GM23338 (cell line): ENCODE measurements around the gene SDHB. TPM values are rescaled to one million over a fixed set of nuclear protein-coding genes. Genes with fewer than 3 reads are reported as not detected.

ENCODE experiments used
- ATAC-seq: fragments of 200-7000 bp; cut with Tn5 transposase; 3 replicates; pipeline ENCODE4 v1.9.1; 2020
- DNase-seq: peaks from one replicate; pipeline ENCODE4 v3.0.0-alpha.2; 2015; ENCODE audit warnings: low spot score
- H2AFZ ChIP-seq: fragments of 200-600 bp; sonication (generic); 2 replicates; pipeline ENCODE4 v1.8.0; 2016; ENCODE audit warnings: antibody characterized with exemption, mild to moderate bottlenecking, moderate library complexity
- H3F3A ChIP-seq: fragments of 200-600 bp; sonication (generic); replicated peaks from 2 replicates; pipeline ENCODE4 v1.8.0; 2017; ENCODE audit warnings: antibody characterized with exemption, mixed run types, low read depth
- H3K27ac ChIP-seq: fragments of 200-600 bp; sonication (generic); 2 replicates; pipeline ENCODE4 v1.6.1; 2016; ENCODE audit warnings: low read depth
- H3K27me3 ChIP-seq: fragments of 200-600 bp; sonication (generic); 2 replicates; pipeline ENCODE4 v1.8.0; 2016; ENCODE audit warnings: mild to moderate bottlenecking, mixed run types, moderate library complexity; ENCODE audit not compliant: insufficient read depth
- H3K36me3 ChIP-seq: fragments of 200-600 bp; sonication (generic); 2 replicates; pipeline ENCODE4 v1.8.0; 2016; ENCODE audit warnings: mild to moderate bottlenecking; ENCODE audit not compliant: insufficient read depth
- H3K4me1 ChIP-seq: fragments of 200-600 bp; sonication (generic); 2 replicates; pipeline ENCODE4 v1.8.0; 2016; ENCODE audit warnings: mild to moderate bottlenecking, moderate library complexity; ENCODE audit not compliant: insufficient read depth
- H3K4me2 ChIP-seq: fragments of 200-600 bp; sonication (generic); 2 replicates; pipeline ENCODE4 v1.7.1; 2017; ENCODE audit warnings: mixed run types
- H3K4me3 ChIP-seq: fragments of 200-600 bp; sonication (generic); 2 replicates; pipeline ENCODE4 v1.6.1; 2016; ENCODE audit warnings: mixed run types
- H3K79me2 ChIP-seq: fragments of 200-600 bp; sonication (generic); replicated peaks from 2 replicates; pipeline ENCODE4 v1.8.0; 2017; ENCODE audit warnings: mild to moderate bottlenecking; ENCODE audit not compliant: insufficient read depth
- H3K9me2 ChIP-seq: fragments of 200-600 bp; sonication (generic); 2 replicates; pipeline ENCODE4 v1.8.0; 2017; ENCODE audit not compliant: insufficient read depth
- H4K20me1 ChIP-seq: fragments of 200-600 bp; sonication (generic); replicated peaks from 2 replicates; pipeline ENCODE4 v1.8.0; 2017; ENCODE audit warnings: mild to moderate bottlenecking; ENCODE audit not compliant: insufficient read depth
- H3K27ac Mint-ChIP-seq: 2 replicates; pipeline ENCODE4 v1.8.0; 2020; ENCODE audit warnings: inconsistent platforms, mild to moderate bottlenecking, moderate library complexity, mixed read lengths
- H3K27me3 Mint-ChIP-seq: 3 replicates; pipeline ENCODE4 v1.8.0; 2022; ENCODE audit warnings: low read depth, mild to moderate bottlenecking, moderate library complexity, mixed read lengths, inconsistent platforms; ENCODE audit not compliant: insufficient read depth, poor library complexity
- H3K36me3 Mint-ChIP-seq: 3 replicates; pipeline ENCODE4 v1.8.0; 2021; ENCODE audit warnings: low read depth, mild to moderate bottlenecking, inconsistent platforms, moderate library complexity, mixed read lengths
- H3K4me1 Mint-ChIP-seq: 3 replicates; pipeline ENCODE4 v1.8.0; 2020; ENCODE audit warnings: mild to moderate bottlenecking, inconsistent platforms, mixed read lengths
- H3K4me3 Mint-ChIP-seq: 3 replicates; pipeline ENCODE4 v1.8.0; 2021; ENCODE audit warnings: moderate library complexity, mild to moderate bottlenecking, inconsistent platforms, mixed read lengths
- H3K9me3 Mint-ChIP-seq: 3 replicates; pipeline ENCODE4 v1.8.0; 2020; ENCODE audit warnings: moderate library complexity, mild to moderate bottlenecking, inconsistent platforms, mixed read lengths
- CREB1 ChIP-seq: fragments of 250-450 bp; sonication (Bioruptor Pico); IDR thresholded peaks from 2 replicates; pipeline ENCODE4 v1.5.0; 2020; ENCODE audit warnings: low read depth, mild to moderate bottlenecking, moderate library complexity
- CTCF ChIP-seq, 2 experiments: fragments of 200-600 bp in 1 of 2; sonication (generic) in 1 of 2; conservative IDR thresholded peaks; 2 replicates each; pipeline versions ENCODE4 v1.5.1 to v1.6.1; 2016 to 2017; ENCODE audit warnings: antibody characterized with exemption in 2 of 2, low read depth in 2 of 2, mild to moderate bottlenecking in 2 of 2, moderate library complexity in 1 of 2
- ETS1 ChIP-seq: IDR thresholded peaks from 2 replicates; pipeline ENCODE4 v1.6.1; 2016; ENCODE audit warnings: antibody characterized with exemption
- EZH2 ChIP-seq: fragments of 200-600 bp; sonication (generic); IDR thresholded peaks from one replicate; pipeline ENCODE4 v1.8.0; 2017; ENCODE audit warnings: antibody characterized with exemption, mild to moderate bottlenecking, low read depth; ENCODE audit not compliant: unreplicated experiment
- EZH2phosphoT487 ChIP-seq: fragments of 200-600 bp; sonication (generic); IDR thresholded peaks from one replicate; pipeline ENCODE4 v1.8.1; 2018; ENCODE audit warnings: antibody characterized with exemption; ENCODE audit not compliant: unreplicated experiment
- JUNB ChIP-seq: IDR thresholded peaks from one replicate; pipeline ENCODE4 v1.6.1; 2016; ENCODE audit warnings: antibody characterized with exemption; ENCODE audit not compliant: unreplicated experiment
- NANOG ChIP-seq: IDR thresholded peaks from 2 replicates; pipeline ENCODE4 v1.6.1; 2016; ENCODE audit warnings: antibody characterized with exemption, borderline replicate concordance
- POLR2AphosphoS5 ChIP-seq: IDR thresholded peaks from 2 replicates; pipeline ENCODE4 v1.6.1; 2016; ENCODE audit warnings: antibody characterized with exemption, low read depth
- REST ChIP-seq: IDR thresholded peaks from one replicate; pipeline ENCODE4 v1.6.1; 2018; ENCODE audit warnings: antibody characterized with exemption; ENCODE audit not compliant: unreplicated experiment
- STAT1 ChIP-seq: IDR thresholded peaks from one replicate; pipeline ENCODE4 v1.6.1; 2016; ENCODE audit warnings: antibody characterized with exemption; ENCODE audit not compliant: unreplicated experiment
- ZNF114 ChIP-seq: fragments of 250-450 bp; sonication (Bioruptor Pico); IDR thresholded peaks from 2 replicates; pipeline ENCODE4 v1.5.0; 2020; ENCODE audit warnings: mild to moderate bottlenecking, moderate library complexity
- ZNF331 ChIP-seq: fragments of 250-450 bp; sonication (Bioruptor Pico); IDR thresholded peaks from 2 replicates; pipeline ENCODE4 v1.5.0; 2020; ENCODE audit warnings: low read depth, mild to moderate bottlenecking, moderate library complexity
- ZNF462 ChIP-seq: fragments of 250-450 bp; sonication (Bioruptor Pico); IDR thresholded peaks from 2 replicates; pipeline ENCODE4 v1.5.0; 2020; ENCODE audit warnings: mild to moderate bottlenecking, moderate library complexity
- polyA plus RNA-seq: library from polyadenylated mRNA; unstranded; fragments of >200 nt; fragmentation: Nextera tagmentation; extraction: Ambion mirVana; gene quantifications from 2 replicates; pipeline ENCODE4 v1.2.1, GENCODE V29; 2016
- total RNA-seq: library from RNA; depleted of rRNA; stranded (reverse); fragments of >200 nt; shearing (Covaris generic); gene quantifications from 2 replicates; pipeline ENCODE4 v1.2.3, GENCODE V29; 2014

The SDHB gene
- total and polyA plus RNA-seq, 2 experiments from 2014 or later: 72.8 to 112 TPM

GRCh38 chr1:16970132-16970910 lies 83.5 kb downstream of the SDHB start:
- H3K27ac ChIP-seq: no peak overlapping the region
- peaks cover 21% of the 10 kb centered on the region for H3K4me1 Mint-ChIP-seq
- TF ChIP-seq EZH2: no peak
- TF ChIP-seq POLR2AphosphoS5: no peak
- no peak for TF ChIP-seq ZNF331 (CRISPR knock-in tag)
- TF ChIP-seq ETS1: no peak
- no peak for TF ChIP-seq NANOG
- no peak for TF ChIP-seq EZH2phosphoT487
- no peak for TF ChIP-seq STAT1
- no peak for TF ChIP-seq CREB1 (CRISPR knock-in tag)
- TF ChIP-seq ZNF462 (CRISPR knock-in tag): no peak
- no peak for TF ChIP-seq CTCF (conservative IDR thresholded peaks at IDR 0.05; ENCODE audit: low read depth in 2 of 2)
- TF ChIP-seq REST: no peak
- TF ChIP-seq ZNF114 (CRISPR knock-in tag): no peak
- no peak for TF ChIP-seq JUNB
- no peaks in the 10 kb centered on the region for H3K27me3 ChIP-seq
- no peak overlapping the region for H3K27ac Mint-ChIP-seq
- DNase-seq (no peak), ATAC-seq (no peak)
- H3K4me3 Mint-ChIP-seq: no peak overlapping the region
- H3K27me3 Mint-ChIP-seq: peaks cover 11% of the 10 kb centered on the region
- peaks cover 53% of the 10 kb centered on the region for H3K36me3 Mint-ChIP-seq
- H2AFZ ChIP-seq: no peak overlapping the region
- no peaks in the 10 kb centered on the region for H3K79me2 ChIP-seq
- no peaks in the 10 kb centered on the region for H3K9me3 Mint-ChIP-seq
- H3K4me1 ChIP-seq: peaks cover 7% of the 10 kb centered on the region; the same call in 1 of the 2 replicates
- H3K9me2 ChIP-seq: no peaks in the 10 kb centered on the region
- no peaks in the 10 kb centered on the region; the same call in 1 of the 2 replicates for H3K36me3 ChIP-seq
- H4K20me1 ChIP-seq: 0 out of 2 replicates have a peak, but pooled peaks cover 5% of the 10 kb centered on the region
- H3K4me3 ChIP-seq: no peak overlapping the region
- H3K4me2 ChIP-seq: no peak overlapping the region
- H3F3A ChIP-seq: peaks cover 10% of the 10 kb centered on the region; the same call in 1 of the 2 replicates
